HepG2 (cell line): ENCODE measurements around the gene HOPX. TPM values are rescaled to one million over a fixed set of nuclear protein-coding genes. Genes with fewer than 3 reads are reported as not detected.

ENCODE experiments used
- ATAC-seq: fragments of 200-7000 bp; cut with Tn5 transposase; 3 replicates; pipeline ENCODE4 v1.9.1; 2020; ENCODE audit warnings: mild to moderate bottlenecking, moderate library complexity
- BruUV-seq: library from RNA; stranded (reverse); fragments of 400-500 nt; replicated peaks from 2 replicates; lab custom pipeline; 2021; lab: Mats Ljungman, UMichigan
- CTCF ChIA-PET: fragments of 300-600 bp; formaldehyde crosslinking; extraction: SDS; loops from one replicate; lab custom pipeline; 2021; ENCODE audit warnings: low total read pairs, inconsistent platforms, low intra/inter-chr PET ratio; lab: Yijun Ruan, JAX
- POLR2A ChIA-PET: fragments of 350-600 bp; sonication (Branson Sonifier 250); formaldehyde crosslinking; loops from one replicate; lab custom pipeline; 2020; ENCODE audit warnings: antibody characterized with exemption, inconsistent platforms; lab: Yijun Ruan, JAX
- DNase-seq: peaks from one replicate; pipeline ENCODE4 v3.0.0-alpha.2; 2015; ENCODE audit warnings: low spot score
- FAIRE-seq: peaks from 3 replicates; lab custom pipeline; 2011; peaks lifted over from hg19 to GRCh38; lab: Jason Lieb, UNC
- H2AFZ ChIP-seq: one replicate; pipeline ENCODE4 v1.6.1; 2011; ENCODE audit warnings: low read length, inconsistent platforms
- H3K27ac ChIP-seq: fragments of 300-600 bp; 3 replicates; pipeline ENCODE4 v1.8.0; 2011; ENCODE audit warnings: mixed run types, mild to moderate bottlenecking, mixed read lengths, low read length, inconsistent platforms; ENCODE audit not compliant: insufficient read depth; ENCODE audit errors: extremely low read length
- H3K27me3 ChIP-seq, 2 experiments: fragments of 200-600 bp in 1 of 2; 2 replicates in 1 of 2; 3 replicates in 1 of 2; pipeline versions ENCODE4 v1.6.0 to v1.8.0; 2011; ENCODE audit warnings: low read length in 2 of 2, mild to moderate bottlenecking in 2 of 2, moderate library complexity in 2 of 2, inconsistent platforms in 1 of 2; ENCODE audit not compliant: insufficient read depth in 2 of 2, control insufficient read depth in 1 of 2
- H3K36me3 ChIP-seq, 2 experiments: fragments of 200-600 bp in 1 of 2; replicated peaks in 1 of 2; 2 replicates in 1 of 2; 3 replicates in 1 of 2; pipeline versions ENCODE4 v1.5.1 to v1.8.0; 2011; ENCODE audit warnings: low read length in 2 of 2, inconsistent platforms in 1 of 2; ENCODE audit not compliant: insufficient read depth in 2 of 2, control insufficient read depth in 1 of 2
- H3K4me1 ChIP-seq: 2 replicates; pipeline ENCODE4 v1.5.1; 2012; ENCODE audit warnings: low read length, inconsistent platforms; ENCODE audit not compliant: insufficient read depth
- H3K4me2 ChIP-seq: 2 replicates; pipeline ENCODE4 v1.6.0; 2011; ENCODE audit warnings: low read depth, low read length, inconsistent platforms
- H3K4me3 ChIP-seq, 3 experiments: fragments of 200-600 bp in 1 of 3; sonication (generic), shearing (Covaris generic) in 1 of 3; replicated peaks in 1 of 3; 2 replicates each; pipeline ENCODE4 v1.5.1; 2011 to 2016; ENCODE audit warnings: low read length in 3 of 3, inconsistent platforms in 2 of 3, low read depth in 2 of 3, mild to moderate bottlenecking in 2 of 3, control low read depth in 1 of 3, mixed read lengths in 1 of 3; ENCODE audit not compliant: insufficient read depth in 1 of 3
- H3K79me2 ChIP-seq: one replicate; pipeline ENCODE4 v1.6.1; 2011; ENCODE audit warnings: low read length, inconsistent platforms; ENCODE audit not compliant: insufficient read depth
- H3K9ac ChIP-seq: 2 replicates; pipeline ENCODE4 v1.6.0; 2011; ENCODE audit warnings: mild to moderate bottlenecking, low read depth, low read length, inconsistent platforms; ENCODE audit not compliant: insufficient read depth
- H3K9me3 ChIP-seq: 2 replicates; pipeline ENCODE4 v1.5.1; 2012; ENCODE audit warnings: mild to moderate bottlenecking, low read length
- H4K20me1 ChIP-seq: 2 replicates; pipeline ENCODE4 v1.6.0; 2011; ENCODE audit warnings: inconsistent platforms, mild to moderate bottlenecking, low read length, moderate library complexity; ENCODE audit not compliant: insufficient read depth
- HOXD1 ChIP-seq: sonication (generic); formaldehyde crosslinking; IDR thresholded peaks from 2 replicates; pipeline ENCODE4 v1.5.0; 2020; ENCODE audit warnings: missing genetic modification reagents
- RNF219 ChIP-seq: sonication (generic); formaldehyde crosslinking; IDR thresholded peaks from 2 replicates; pipeline ENCODE4 v1.5.0; 2020; ENCODE audit warnings: mild to moderate bottlenecking, missing genetic modification reagents
- SOX6 ChIP-seq, 2 experiments: fragments of 450-650 bp in 1 of 2; sonication (generic) in 1 of 2; formaldehyde crosslinking in 1 of 2; IDR thresholded peaks; 2 replicates each; pipeline versions ENCODE4 v1.4.0 to v1.6.1; 2017 to 2020; ENCODE audit warnings: antibody characterized with exemption in 1 of 2, mild to moderate bottlenecking in 1 of 2, missing genetic modification reagents in 1 of 2
- ZNF331 ChIP-seq: sonication (generic); formaldehyde crosslinking; IDR thresholded peaks from 2 replicates; pipeline ENCODE4 v1.4.0; 2020; ENCODE audit warnings: missing genetic modification reagents
- ZNF547 ChIP-seq: sonication (generic); formaldehyde crosslinking; IDR thresholded peaks from 2 replicates; pipeline ENCODE4 v1.5.1; 2020; ENCODE audit warnings: mild to moderate bottlenecking, missing genetic modification reagents
- WGBS: methylation state at CpG from one replicate; pipeline ENCODE4 v1.1.6; 2017; ENCODE audit warnings: low lambda C conversion rate; 5-methylcytosine and 5-hydroxymethylcytosine counted together
- in situ Hi-C: cut with HindIII; loops from 2 replicates; pipeline ENCODE4 v1.10.0; 2017; ENCODE audit warnings: low pct_unique_long_range_greater_than_20kb; ENCODE audit not compliant: extremely low pct_ligation_motif_present
- intact Hi-C: fragments of 100-400 bp; cut with micrococcal nuclease; formaldehyde crosslinking; loops from one replicate; pipeline ENCODE4 v1.10.0; 2022; ENCODE audit not compliant: unreplicated experiment
- polyA plus RNA-seq, 8 experiments: library from polyadenylated mRNA; depleted of rRNA in 3 of 8; stranded (reverse) in 7 of 8; unstranded in 1 of 8; fragments of >200 nt; fragmentation: Illumina TruSeq in 4 of 8; extraction: Trizol in 4 of 8; gene quantifications; 2 replicates each; pipeline versions ENCODE4 v1.2.1 to v1.2.3, GENCODE V29; 2011 to 2016; ENCODE audit warnings: low read depth in 4 of 8, missing spikeins in 1 of 8, mixed read lengths in 1 of 8; ENCODE audit not compliant: insufficient read depth in 1 of 8
- total RNA-seq, 5 experiments: library from RNA; depleted of rRNA; stranded (reverse); fragments of >200 nt; fragmentation: Illumina TruSeq; extraction: Trizol; gene quantifications; 2 replicates each; pipeline ENCODE4 v1.2.3, GENCODE V29; 2016; ENCODE audit warnings: low read depth in 1 of 5
- TF ChIP-seq, protein P1 (sequence below): sonication (generic); formaldehyde crosslinking; IDR thresholded peaks from 2 replicates; pipeline ENCODE4 v1.8.0; 2022; ENCODE audit warnings: mild to moderate bottlenecking, missing genetic modification reagents, borderline replicate concordance
- TF ChIP-seq, protein P2 (sequence below): sonication (generic); formaldehyde crosslinking; IDR thresholded peaks from 2 replicates; pipeline ENCODE4 v1.5.0; 2020; ENCODE audit warnings: mild to moderate bottlenecking, missing genetic modification reagents, borderline replicate concordance

HOPX gene
- total and polyA plus RNA-seq, 2 of the 13 experiments (the other 11 are each of a cell fraction or from before 2014, with no cell fraction given): not detected

- DNase-seq: no peak
- Histone ChIP-seq H3K4me1 (no peaks in the 10 kb centered on the region), H3K9ac (no peak overlapping the region), H3K4me2 (no peak overlapping the region), H3K27ac (no peak overlapping the region), H3K4me3 (no peak overlapping the region), H2AFZ (no peak overlapping the region), H3K9me3 (no peaks in the 10 kb centered on the region), H3K36me3 (no peaks in the 10 kb centered on the region), H3K79me2 (no peaks in the 10 kb centered on the region), H4K20me1 (no peaks in the 10 kb centered on the region), H3K27me3 (no peaks in the 10 kb centered on the region)
- FAIRE-seq: no peak
- ChIA-PET CTCF (no interaction called here), POLR2A (no interaction called here)
- BruUV-seq: no TSS peak
- no peak for ATAC-seq
- TF ChIP-seq ZNF331 (CRISPR knock-in tag): no peak
- no peak for TF ChIP-seq ZNF547 (CRISPR knock-in tag)
- 5% methylated on average over 5 of the region's 5 CpGs for WGBS
- in situ Hi-C loops (no loop called here), intact Hi-C loops (no loop called here)
These were observed 42.1 kb upstream of the HOPX start for GRCh38 chr4:56723201-56723605.

DNA sequence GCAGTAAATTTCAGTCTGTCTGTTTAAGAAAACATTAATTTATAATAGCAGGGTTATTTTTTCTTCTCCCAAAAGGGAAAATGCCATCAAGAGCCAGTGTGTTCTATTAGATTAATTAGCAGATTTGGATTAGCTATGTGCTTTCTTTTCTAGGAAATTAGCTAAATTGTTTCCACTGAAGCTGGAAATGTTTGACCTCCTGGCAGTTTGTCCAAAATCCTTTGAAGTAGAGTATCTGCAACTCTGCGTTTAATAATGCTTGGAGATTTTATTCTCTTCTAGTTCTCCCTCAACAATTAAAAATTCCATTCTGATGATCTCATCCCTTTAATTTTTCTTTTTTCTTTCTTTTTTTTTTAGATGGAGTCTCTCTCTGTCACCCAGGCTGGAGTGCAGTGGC lies 27.1 kb upstream of the HOPX start:
- POLR2A ChIA-PET: no interaction called here
- no peak overlapping the region for H3K4me2 ChIP-seq
- TF ChIP-seq, protein P1, sequence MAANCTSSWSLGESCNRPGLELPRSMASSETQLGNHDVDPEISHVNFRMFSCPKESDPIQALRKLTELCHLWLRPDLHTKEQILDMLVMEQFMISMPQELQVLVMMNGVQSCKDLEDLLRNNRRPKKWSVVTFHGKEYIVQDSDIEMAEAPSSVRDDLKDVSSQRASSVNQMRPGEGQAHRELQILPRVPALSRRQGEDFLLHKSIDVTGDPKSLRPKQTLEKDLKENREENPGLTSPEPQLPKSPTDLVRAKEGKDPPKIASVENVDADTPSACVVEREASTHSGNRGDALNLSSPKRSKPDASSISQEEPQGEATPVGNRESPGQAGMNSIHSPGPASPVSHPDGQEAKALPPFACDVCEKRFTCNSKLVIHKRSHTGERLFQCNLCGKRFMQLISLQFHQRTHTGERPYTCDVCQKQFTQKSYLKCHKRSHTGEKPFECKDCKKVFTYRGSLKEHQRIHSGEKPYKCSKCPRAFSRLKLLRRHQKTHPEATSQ: no peak
- no peak for TF ChIP-seq HOXD1 (CRISPR knock-in tag)
- no peak for TF ChIP-seq RNF219 (CRISPR knock-in tag)
- no peak for TF ChIP-seq SOX6 (IDR thresholded peaks at IDR 0.05)
- TF ChIP-seq SOX6 (CRISPR knock-in tag; IDR thresholded peaks at IDR 0.05): no peak
- TF ChIP-seq, protein P2, sequence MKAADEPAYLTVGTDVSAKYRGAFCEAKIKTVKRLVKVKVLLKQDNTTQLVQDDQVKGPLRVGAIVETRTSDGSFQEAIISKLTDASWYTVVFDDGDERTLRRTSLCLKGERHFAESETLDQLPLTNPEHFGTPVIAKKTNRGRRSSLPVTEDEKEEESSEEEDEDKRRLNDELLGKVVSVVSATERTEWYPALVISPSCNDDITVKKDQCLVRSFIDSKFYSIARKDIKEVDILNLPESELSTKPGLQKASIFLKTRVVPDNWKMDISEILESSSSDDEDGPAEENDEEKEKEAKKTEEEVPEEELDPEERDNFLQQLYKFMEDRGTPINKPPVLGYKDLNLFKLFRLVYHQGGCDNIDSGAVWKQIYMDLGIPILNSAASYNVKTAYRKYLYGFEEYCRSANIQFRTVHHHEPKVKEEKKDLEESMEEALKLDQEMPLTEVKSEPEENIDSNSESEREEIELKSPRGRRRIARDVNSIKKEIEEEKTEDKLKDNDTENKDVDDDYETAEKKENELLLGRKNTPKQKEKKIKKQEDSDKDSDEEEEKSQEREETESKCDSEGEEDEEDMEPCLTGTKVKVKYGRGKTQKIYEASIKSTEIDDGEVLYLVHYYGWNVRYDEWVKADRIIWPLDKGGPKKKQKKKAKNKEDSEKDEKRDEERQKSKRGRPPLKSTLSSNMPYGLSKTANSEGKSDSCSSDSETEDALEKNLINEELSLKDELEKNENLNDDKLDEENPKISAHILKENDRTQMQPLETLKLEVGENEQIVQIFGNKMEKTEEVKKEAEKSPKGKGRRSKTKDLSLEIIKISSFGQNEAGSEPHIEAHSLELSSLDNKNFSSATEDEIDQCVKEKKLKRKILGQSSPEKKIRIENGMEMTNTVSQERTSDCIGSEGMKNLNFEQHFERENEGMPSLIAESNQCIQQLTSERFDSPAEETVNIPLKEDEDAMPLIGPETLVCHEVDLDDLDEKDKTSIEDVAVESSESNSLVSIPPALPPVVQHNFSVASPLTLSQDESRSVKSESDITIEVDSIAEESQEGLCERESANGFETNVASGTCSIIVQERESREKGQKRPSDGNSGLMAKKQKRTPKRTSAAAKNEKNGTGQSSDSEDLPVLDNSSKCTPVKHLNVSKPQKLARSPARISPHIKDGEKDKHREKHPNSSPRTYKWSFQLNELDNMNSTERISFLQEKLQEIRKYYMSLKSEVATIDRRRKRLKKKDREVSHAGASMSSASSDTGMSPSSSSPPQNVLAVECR (CRISPR knock-in tag): no peak
- no peaks in the 10 kb centered on the region for H4K20me1 ChIP-seq
- no peak overlapping the region for H3K9ac ChIP-seq
- DNase-seq (no peak), ATAC-seq (no peak), FAIRE-seq (no peak)
- H2AFZ ChIP-seq: no peak overlapping the region
- intact Hi-C loops: no loop called here
- no TSS peak for BruUV-seq
- H3K27ac ChIP-seq: no peak overlapping the region
- no peak overlapping the region for H3K4me3 ChIP-seq
- WGBS: 3% methylated on average over 1 of the region's 1 CpG
- no peaks in the 10 kb centered on the region for H3K79me2 ChIP-seq
- no peaks in the 10 kb centered on the region for H3K4me1 ChIP-seq
- no peaks in the 10 kb centered on the region for H3K9me3 ChIP-seq
- CTCF ChIA-PET: no interaction called here
- H3K36me3 ChIP-seq: no peaks in the 10 kb centered on the region
- H3K27me3 ChIP-seq: peaks cover 0 to 10% of the 10 kb centered on the region in 2 experiments; a peak in 1 of 5 replicates
- in situ Hi-C loops: no loop called here
